ENCODE data around the gene CPT1C. TPM values are rescaled to one million over a fixed set of nuclear protein-coding genes. Genes with fewer than 3 reads are reported as not detected.
"Not testable (repeated sequence)": the region's sequence is repeated elsewhere in the genome, so short reads cannot be mapped to it uniquely, and the experiment has no call there.

The CPT1C gene
- total and polyA plus RNA-seq, 2 of the 4 experiments (the other 2 are of a cell fraction), result 14.2 to 56.1 TPM

- Histone ChIP-seq H3K14ac (replicated peaks; ENCODE audit: low read depth, low read length) (no peak overlapping the region), H2AK5ac (ENCODE audit: low read depth, low read length) (no peak overlapping the region), H3K18ac (ENCODE audit: low read depth, low read length) (no peak overlapping the region), H3K27ac (ENCODE audit: insufficient read depth, low read length) (no peak overlapping the region), H3K9me1 (ENCODE audit: insufficient read depth, low read length) (no peaks in the 10 kb centered on the region), H3K79me1 (ENCODE audit: low read depth in 1 of 2, low read length in 2 of 2) (no peaks in the 10 kb centered on the region), H2AK9ac (replicated peaks; ENCODE audit: low read depth, low read length, poor library complexity) (no peak overlapping the region), H3K27me3 (ENCODE audit: control insufficient read depth, insufficient read depth, low read length) (no peaks in the 10 kb centered on the region), H2BK5ac (ENCODE audit: low read depth, low read length, poor library complexity, severe bottlenecking) (no peak overlapping the region), H4K8ac (ENCODE audit: low read depth in 2 of 2, low read length in 2 of 2) (no peak overlapping the region), H3K4me3 (ENCODE audit: insufficient read depth, low read depth, low read length) (no peak overlapping the region), H2BK15ac (ENCODE audit: low read depth, low read length) (no peak overlapping the region), H3K9ac (ENCODE audit: low read depth, low read length) (no peak overlapping the region), H4K91ac (ENCODE audit: insufficient read depth, low read depth, low read length) (no peak overlapping the region), H3K4me1 (ENCODE audit: control insufficient read depth, insufficient read depth, low read length) (no peaks in the 10 kb centered on the region), H4K5ac (ENCODE audit: low read depth, low read length) (no peak overlapping the region), H3K9me3 (ENCODE audit: control insufficient read depth, insufficient read depth, low read length) (no peaks in the 10 kb centered on the region), H2BK20ac (ENCODE audit: low read depth, low read length) (no peak overlapping the region), H3K4me2 (ENCODE audit: low read depth, low read length) (no peak overlapping the region), H3K4ac (ENCODE audit: low read depth, low read length) (no peak overlapping the region), H3K23ac (ENCODE audit: low read depth, low read length) (no peak overlapping the region), H2AFZ (replicated peaks; ENCODE audit: low read length, poor library complexity) (no peak overlapping the region), H3K36me3 (ENCODE audit: control insufficient read depth, insufficient read depth, low read length) (no peaks in the 10 kb centered on the region), H3K56ac (ENCODE audit: extremely low read depth, insufficient read depth, low read length) (no peak overlapping the region), H4K20me1 (ENCODE audit: insufficient read depth, low read length) (no peaks in the 10 kb centered on the region), H2BK120ac (ENCODE audit: low read depth, low read length) (no peak overlapping the region)
- WGBS, 2 experiments (ENCODE audit: extremely low coverage in 2 of 2, insufficient read length in 1 of 2), result 73% methylated on average over 2 of the region's 6 CpGs; no CpG with 5 or more reads in 1 of the 2 experiments
- ChIA-PET POLR2A (ENCODE audit: unreplicated experiment) (no interaction called here), CTCF (no interaction called here)
- dilution Hi-C loops (cut with HindIII; ENCODE audit: low sequenced_read_pairs, unreplicated experiment), result no loop called here
- no TSS peak for BruUV-seq (replicated peaks)
- TF ChIP-seq BHLHE40 (IDR thresholded peaks at IDR 0.05; ENCODE audit: low read depth, low read length), result no peak
- no peak for TF ChIP-seq NFE2L2 (IDR thresholded peaks at IDR 0.05; ENCODE audit: low read depth, low read length)
- no peak for TF ChIP-seq CEBPB (IDR thresholded peaks at IDR 0.05; ENCODE audit: low read depth, low read length)
- no peak for TF ChIP-seq MAZ (IDR thresholded peaks at IDR 0.05; ENCODE audit: borderline replicate concordance, low read depth, low read length)
- no peak for TF ChIP-seq RCOR1 (IDR thresholded peaks at IDR 0.05; ENCODE audit: insufficient replicate concordance, low read length)
- no peak for TF ChIP-seq RAD21 (IDR thresholded peaks at IDR 0.05; ENCODE audit: low read length)
- TF ChIP-seq SMC3 (IDR thresholded peaks at IDR 0.05; ENCODE audit: low read depth, low read length), result no peak
- TF ChIP-seq RFX5 (IDR thresholded peaks at IDR 0.05; ENCODE audit: low read depth, low read length), result no peak
- no peak for TF ChIP-seq FOS (IDR thresholded peaks at IDR 0.05; ENCODE audit: low read depth, low read length)
- in situ Hi-C loops (cut with MboI; ENCODE audit: low sequenced_read_pairs), result no loop called here
- DNase-seq (no peak), ATAC-seq (ENCODE audit: low read depth) (no peak)
- intact Hi-C loops (cut with micrococcal nuclease), result loop anchor here (10.0 kb wide), 1 partner anchor 96 kb away; the partner anchor contains the start of genes FUZ and MED25
Measured at GRCh38 chr19:49718991-49719390, 28.1 kb downstream of the CPT1C start.

DNA sequence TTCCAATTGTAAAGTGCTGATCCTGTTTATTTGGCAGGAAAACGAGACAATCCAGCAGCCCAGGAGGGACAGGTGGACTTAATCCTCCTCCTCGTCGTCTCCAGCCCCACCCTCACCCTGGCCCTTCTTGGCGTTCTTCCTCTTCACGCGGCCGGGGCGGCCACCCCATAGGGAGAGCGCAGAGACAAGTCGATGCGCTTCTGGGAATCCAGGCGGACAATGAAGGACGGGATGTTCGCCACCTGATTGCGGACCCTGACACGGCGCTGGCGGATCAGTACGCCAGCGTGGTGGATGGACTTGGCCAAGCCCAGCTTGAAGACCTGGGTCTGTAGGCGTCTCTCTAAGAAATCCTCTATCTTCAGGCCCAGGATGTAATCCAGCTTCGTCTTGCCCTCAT, 28.5 kb downstream of the CPT1C start:
- CTCF ChIA-PET, result interaction anchor here (0.7 kb wide), 1 partner anchor 374 kb away, joined by 7 read pairs; no protein-coding TSS in a partner anchor
- BruUV-seq (replicated peaks); H3K4me3 ChIP-seq (ENCODE audit: insufficient read depth, low read depth, low read length); H2AK5ac ChIP-seq (ENCODE audit: low read depth, low read length); H2BK5ac ChIP-seq (ENCODE audit: low read depth, low read length, poor library complexity, severe bottlenecking); ATAC-seq (ENCODE audit: low read depth); dilution Hi-C loops (cut with HindIII; ENCODE audit: low sequenced_read_pairs, unreplicated experiment); H3K79me1 ChIP-seq (ENCODE audit: low read depth in 1 of 2, low read length in 2 of 2); H3K9me1 ChIP-seq (ENCODE audit: insufficient read depth, low read length); H3K56ac ChIP-seq (ENCODE audit: extremely low read depth, insufficient read depth, low read length); H3K27me3 ChIP-seq (ENCODE audit: control insufficient read depth, insufficient read depth, low read length); H4K5ac ChIP-seq (ENCODE audit: low read depth, low read length); H4K20me1 ChIP-seq (ENCODE audit: insufficient read depth, low read length); H3K23ac ChIP-seq (ENCODE audit: low read depth, low read length); H3K4ac ChIP-seq (ENCODE audit: low read depth, low read length); H3K4me2 ChIP-seq (ENCODE audit: low read depth, low read length); H2BK20ac ChIP-seq (ENCODE audit: low read depth, low read length); H2AK9ac ChIP-seq (replicated peaks; ENCODE audit: low read depth, low read length, poor library complexity); H2BK120ac ChIP-seq (ENCODE audit: low read depth, low read length); POLR2A ChIA-PET (ENCODE audit: unreplicated experiment); H2BK15ac ChIP-seq (ENCODE audit: low read depth, low read length); H3K36me3 ChIP-seq (ENCODE audit: control insufficient read depth, insufficient read depth, low read length); H3K9me3 ChIP-seq (ENCODE audit: control insufficient read depth, insufficient read depth, low read length); H3K14ac ChIP-seq (replicated peaks; ENCODE audit: low read depth, low read length); H4K91ac ChIP-seq (ENCODE audit: insufficient read depth, low read depth, low read length); H4K8ac ChIP-seq (ENCODE audit: low read depth in 2 of 2, low read length in 2 of 2); H3K9ac ChIP-seq (ENCODE audit: low read depth, low read length); H3K27ac ChIP-seq (ENCODE audit: insufficient read depth, low read length); H3K4me1 ChIP-seq (ENCODE audit: control insufficient read depth, insufficient read depth, low read length); in situ Hi-C loops (cut with MboI; ENCODE audit: low sequenced_read_pairs); DNase-seq; H3K18ac ChIP-seq (ENCODE audit: low read depth, low read length): not testable (repeated sequence)
- H2AFZ ChIP-seq (replicated peaks; ENCODE audit: low read length, poor library complexity), result peak overlapping the region; percentile 32
- intact Hi-C loops (cut with micrococcal nuclease), result loop anchor here (10.0 kb wide), 1 partner anchor 95 kb away; the partner anchor contains the start of genes FUZ and MED25
- 61% methylated on average over 8 of the region's 22 CpGs; no CpG with 5 or more reads in 1 of the 2 experiments for WGBS, 2 experiments (ENCODE audit: extremely low coverage in 2 of 2, insufficient read length in 1 of 2)
